Pancreas (tissue), 10 donors: ENCODE results near the gene GABRA1. TPM values are rescaled to one million over a fixed set of nuclear protein-coding genes. Genes with fewer than 3 reads are reported as not detected.

Source experiments
- ATAC-seq, 4 donors: fragments of 200-7000 bp; cut with Tn5 transposase; one replicate each; pipeline versions ENCODE4 v1.8.0 to v1.9.1; 2020; ENCODE audit warnings: mild to moderate bottlenecking in 4 of 4, moderate library complexity in 4 of 4
- DNase-seq, 6 donors: peaks; one replicate each; pipeline ENCODE4 v3.0.0-alpha.2; 2020
- FAIRE-seq: peaks from 2 replicates; lab custom pipeline; 2012; peaks lifted over from hg19 to GRCh38; lab: Jason Lieb, UNC
- H3K27ac ChIP-seq, 4 donors: fragments of 200-600 bp; sonication (generic); 1 replicate in 3 of 4; 2 replicates in 1 of 4; pipeline versions ENCODE4 v1.5.0 to v1.8.0; 2020
- H3K27me3 ChIP-seq, 4 donors: fragments of 200-600 bp; one replicate each; pipeline ENCODE4 v1.8.0; 2021
- H3K36me3 ChIP-seq, 3 donors: fragments of 200-600 bp; sonication (generic) in 1 of 3; one replicate each; pipeline versions ENCODE4 v1.5.0 to v1.8.0; 2020 to 2021
- H3K4me1 ChIP-seq, 3 donors: fragments of 200-600 bp; one replicate each; pipeline ENCODE4 v1.8.0; 2021
- H3K4me3 ChIP-seq, 4 donors: fragments of 200-600 bp; sonication (generic) in 2 of 4; one replicate each; pipeline versions ENCODE4 v1.5.0 to v1.8.0; 2020 to 2021
- H3K9me3 ChIP-seq, 4 donors: fragments of 200-600 bp; one replicate each; pipeline ENCODE4 v1.8.0; 2021
- CTCF ChIP-seq, 4 donors: fragments of 200-600 bp; sonication (generic) in 3 of 4; IDR thresholded peaks; one replicate each; pipeline versions ENCODE4 v1.5.0 to v1.8.0; 2021; ENCODE audit warnings: antibody characterized with exemption in 4 of 4
- WGBS, 2 donors: extraction: QIAGEN DNeasy Blood & Tissue Kit; methylation state at CpG; one replicate each; pipeline ENCODE4 v1.1.7; 2013; 5-methylcytosine and 5-hydroxymethylcytosine counted together
- intact Hi-C, 3 donors: fragments of 100-400 bp; cut with DNase I; formaldehyde crosslinking; loops; one replicate each; pipeline versions ENCODE4 v1.11.1 to v1.14.2; 2022
- polyA plus RNA-seq, 2 donors: library from polyadenylated mRNA; stranded (reverse); fragments of 200-250 nt; gene quantifications; one replicate each; pipeline ENCODE4 v1.2.3, GENCODE V29; 2013
- total RNA-seq, 6 donors: library from RNA; stranded (reverse); fragmentation: NEBNext Ultra II Directional in 4 of 6; extraction: Animal tissue kit (Norgen Biotek cat#: 25700) in 4 of 6; gene quantifications; one replicate each; pipeline versions ENCODE4 v1.2.1 to v1.2.4, GENCODE V29; 2021 to 2023
- donor health status: healthy with polysubstance abuse.
- donor health status: DM: no; HTN: no; CAD: no; lungs with moderate emphysema.
- donor health status: DM: no; HTN: no; CAD: no.
- donor health status: control.
- donor health status: control.
- donor health status: Bipolar disorder and iron deficiency.
- donor health status: DM: yes; HTN: yes; CAD: no.
- donor health status: DM: no; HTN: no; CAD: no.
- donor health status: DM: no; HTN: no; CAD: no.
- donor health status: DM: yes; HTN: yes; CAD: no.

GABRA1 gene
- total and polyA plus RNA-seq, 8 donors: 0.16 to 0.45 TPM; not detected in 6

DNA sequence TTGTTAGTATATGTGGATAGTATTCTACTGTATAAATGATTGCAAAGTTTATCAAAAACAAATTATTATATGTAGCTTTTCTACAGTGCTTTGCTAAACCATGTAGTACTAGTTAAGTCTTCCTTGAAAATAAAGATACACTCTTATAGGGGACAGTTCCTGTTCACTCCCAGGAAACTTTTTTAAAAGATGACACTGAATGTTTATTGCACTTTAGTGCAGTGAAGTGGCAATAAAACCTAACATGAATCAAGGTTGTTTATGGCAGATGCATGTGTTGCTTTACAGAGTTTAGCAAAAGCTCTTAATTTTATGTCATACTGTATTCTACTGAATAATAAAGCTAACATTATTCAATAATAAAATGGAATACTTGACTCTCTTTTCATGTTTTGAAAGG lies 51.7 kb downstream of the GABRA1 start:
- TF ChIP-seq CTCF (IDR thresholded peaks at IDR 0.05): no peak

DNA sequence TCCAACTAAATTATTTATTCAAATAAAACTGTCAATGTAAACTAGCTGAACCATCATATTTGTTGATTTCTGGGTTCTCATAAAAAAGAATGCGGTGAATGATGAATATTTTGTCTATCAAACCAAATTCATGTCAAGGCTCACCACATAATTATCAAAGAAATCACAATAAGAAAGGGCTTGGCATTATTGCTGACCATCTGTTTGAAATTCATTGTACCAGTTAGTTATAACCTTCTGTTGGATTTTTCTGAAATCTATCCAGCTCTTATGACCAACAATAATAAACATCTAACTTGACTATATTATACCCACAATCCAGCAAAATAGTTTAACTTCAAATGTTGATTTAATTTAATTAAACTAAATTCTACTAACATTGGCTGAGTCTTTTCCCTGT lies 53.1 kb downstream of the GABRA1 start:
- H3K27ac ChIP-seq: no peak overlapping the region

More for the DNA sequence above, 51.7 kb downstream of the GABRA1 start:
- Histone ChIP-seq H3K27me3 (no peaks in the 10 kb centered on the region), H3K4me3 (no peak overlapping the region), H3K36me3 (no peaks in the 10 kb centered on the region), H3K27ac (no peak overlapping the region), H3K9me3 (no peaks in the 10 kb centered on the region), H3K4me1 (no peaks in the 10 kb centered on the region)
- intact Hi-C loops: no loop called here
- ATAC-seq (no peak), DNase-seq (no peak), FAIRE-seq (no peak)

DNA sequence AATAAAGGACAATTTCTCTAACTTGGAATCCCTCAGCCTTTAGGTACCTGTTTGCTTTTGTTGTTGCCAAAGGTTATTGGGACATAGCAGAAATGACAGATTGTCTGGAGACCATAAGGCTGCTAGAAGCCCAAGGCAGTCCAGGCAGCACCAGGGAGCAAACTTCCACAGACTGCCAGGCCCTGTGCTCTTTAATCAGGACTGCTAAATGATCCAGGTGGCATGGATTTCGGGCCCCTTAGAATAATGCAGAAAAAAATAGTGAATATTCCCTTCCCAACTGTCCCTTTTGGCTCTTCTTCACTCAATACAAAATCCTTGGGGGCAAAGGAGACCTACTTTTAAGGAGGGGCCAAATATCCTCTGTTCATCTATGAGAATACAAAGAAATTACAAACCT lies 73.9 kb downstream of the GABRA1 start:
- DNase-seq (no peak), ATAC-seq (no peak), FAIRE-seq (no peak)
- TF ChIP-seq CTCF (IDR thresholded peaks at IDR 0.05): no peak
- WGBS, 2 donors: 27 to 30% methylated on average over 1 of the region's 1 CpG
- H3K4me1 ChIP-seq: no peaks in the 10 kb centered on the region
- H3K9me3 ChIP-seq: no peaks in the 10 kb centered on the region
- H3K27ac ChIP-seq: no peak overlapping the region
- no peaks in the 10 kb centered on the region for H3K36me3 ChIP-seq
- intact Hi-C loops: no loop called here
- H3K27me3 ChIP-seq: no peaks in the 10 kb centered on the region
- no peak overlapping the region for H3K4me3 ChIP-seq

More for the DNA sequence above, 53.1 kb downstream of the GABRA1 start:
- H3K36me3 ChIP-seq: no peaks in the 10 kb centered on the region
- no peaks in the 10 kb centered on the region for H3K4me1 ChIP-seq
- no peak for TF ChIP-seq CTCF (IDR thresholded peaks at IDR 0.05)
- H3K9me3 ChIP-seq: no peaks in the 10 kb centered on the region
- WGBS, 2 donors: 93 to 95% methylated on average over 1 of the region's 1 CpG
- FAIRE-seq (no peak), ATAC-seq (no peak), DNase-seq (no peak)
- intact Hi-C loops: no loop called here
- no peaks in the 10 kb centered on the region for H3K27me3 ChIP-seq
- H3K4me3 ChIP-seq: no peak overlapping the region

GRCh38 chr5:161924270-161924669 lies 76.3 kb downstream of the GABRA1 start:
- FAIRE-seq (no peak), DNase-seq (no peak), ATAC-seq (no peak)
- no peaks in the 10 kb centered on the region for H3K27me3 ChIP-seq
- intact Hi-C loops: no loop called here
- H3K4me1 ChIP-seq: no peaks in the 10 kb centered on the region
- TF ChIP-seq CTCF (IDR thresholded peaks at IDR 0.05): no peak
- H3K4me3 ChIP-seq: no peak overlapping the region
- WGBS, 2 donors: 68 to 85% methylated on average over 3 of the region's 3 CpGs
- H3K36me3 ChIP-seq: no peaks in the 10 kb centered on the region
- no peaks in the 10 kb centered on the region for H3K9me3 ChIP-seq
- no peak overlapping the region for H3K27ac ChIP-seq

DNA sequence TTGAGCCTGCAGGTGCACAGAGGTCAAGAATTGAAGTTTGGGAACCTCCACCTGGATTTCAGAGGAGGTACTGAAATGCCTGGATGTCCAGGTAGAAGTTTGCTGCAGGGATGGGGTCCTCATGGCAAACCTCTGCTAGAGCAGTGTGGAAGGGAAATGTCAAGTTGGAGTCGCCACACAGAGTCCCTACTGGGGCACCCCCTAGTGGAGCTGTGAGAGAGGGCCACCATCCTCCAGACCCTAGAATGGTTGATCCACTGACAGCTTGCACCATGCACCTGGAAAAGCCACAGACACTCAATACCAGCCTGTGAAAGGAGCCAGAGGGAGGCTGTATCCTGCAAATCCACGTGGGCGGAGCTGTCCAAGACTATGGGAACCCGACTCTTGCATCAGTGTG lies 78.0 kb downstream of the GABRA1 start:
- no peak for ATAC-seq
- Histone ChIP-seq H3K4me3 (no peak overlapping the region), H3K9me3 (no peaks in the 10 kb centered on the region), H3K27ac (no peak overlapping the region), H3K36me3 (no peaks in the 10 kb centered on the region), H3K4me1 (no peaks in the 10 kb centered on the region), H3K27me3 (no peaks in the 10 kb centered on the region)
- no peak for DNase-seq
- WGBS, 2 donors: 53 to 63% methylated on average over 4 of the region's 4 CpGs
- intact Hi-C loops: no loop called here
- no peak for TF ChIP-seq CTCF (IDR thresholded peaks at IDR 0.05)
- no peak for FAIRE-seq
